ENCODE measurements around the gene SRSF2.

- TF ChIP-seq POLR2A (IDR thresholded peaks at IDR 0.05; ENCODE audit: low read length) (no peak), CTCF (IDR thresholded peaks at IDR 0.05) (no peak), NR3C1 (IDR thresholded peaks at IDR 0.05) (no peak), RFX5 (IDR thresholded peaks at IDR 0.05) (no peak), EP300 (IDR thresholded peaks at IDR 0.05) (no peak), ZNF302 (CRISPR knock-in tag; IDR thresholded peaks at IDR 0.05) (no peak), RNF2 (IDR thresholded peaks at IDR 0.05; ENCODE audit: borderline replicate concordance, low read depth) (no peak), MAZ (IDR thresholded peaks at IDR 0.05; ENCODE audit: borderline replicate concordance, low read depth, low read length) (no peak), HES2 (IDR thresholded peaks at IDR 0.05) (no peak)
These were observed 10.7 kb upstream of the SRSF2 start for GRCh38 chr17:76747716-76748363.
